Hematopoietic multipotent progenitor cell treated with erythropoietin and hydrocortisone succinate and interleukin-3 and kit ligand, for 6 days (in vitro differentiated cells): ENCODE results near the gene TAF4.

Experiments
- DNase-seq: peaks from one replicate; pipeline ENCODE4 v3.0.0-alpha.2; 2015

The TAF4 gene

GRCh38 chr20:62042025-62042820 lies 23.5 kb downstream of the TAF4 start:
- no peak for DNase-seq

GRCh38 chr20:62040933-62041332 lies 24.7 kb downstream of the TAF4 start:
- no peak for DNase-seq

- no peak for DNase-seq
These were observed 25.2 kb downstream of the TAF4 start for GRCh38 chr20:62040381-62040922.

- DNase-seq = no peak
These were observed 25.9 kb downstream of the TAF4 start for GRCh38 chr20:62039738-62040137.

GRCh38 chr20:62032609-62033368 lies 32.9 kb downstream of the TAF4 start:
- DNase-seq = peak; percentile 36

- no peak for DNase-seq
These were observed 34.1 kb downstream of the TAF4 start for GRCh38 chr20:62031462-62032092.

GRCh38 chr20:62030834-62031434 lies 34.7 kb downstream of the TAF4 start:
- DNase-seq = peak; percentile 35

GRCh38 chr20:62030357-62030756 lies 35.3 kb downstream of the TAF4 start:
- no peak for DNase-seq

- DNase-seq = no peak
These were observed 35.7 kb downstream of the TAF4 start for GRCh38 chr20:62029949-62030348.

- peak; percentile 20 for DNase-seq
These were observed 36.4 kb downstream of the TAF4 start for GRCh38 chr20:62029296-62029695.

- DNase-seq = no peak
These were observed 37.3 kb downstream of the TAF4 start for GRCh38 chr20:62028384-62028783.

- no peak for DNase-seq
These were observed 37.9 kb downstream of the TAF4 start for GRCh38 chr20:62027698-62028321.

GRCh38 chr20:62027116-62027515 lies 38.6 kb downstream of the TAF4 start:
- DNase-seq = no peak

GRCh38 chr20:62026564-62026856 lies 39.2 kb downstream of the TAF4 start:
- DNase-seq = no peak

GRCh38 chr20:62025832-62026563 lies 39.7 kb downstream of the TAF4 start:
- DNase-seq = peak; percentile 89

- DNase-seq = peak; percentile 59
These were observed 40.3 kb downstream of the TAF4 start for GRCh38 chr20:62025394-62025793.

GRCh38 chr20:62023935-62024334 lies 41.7 kb downstream of the TAF4 start:
- no peak for DNase-seq

- no peak for DNase-seq
These were observed 43.0 kb downstream of the TAF4 start for GRCh38 chr20:62022575-62023139.

- DNase-seq = no peak
These were observed 43.8 kb downstream of the TAF4 start for GRCh38 chr20:62021793-62022385.

- no peak for DNase-seq
These were observed 44.6 kb downstream of the TAF4 start for GRCh38 chr20:62020935-62021701.
